Stromal cell of bone marrow (primary cell): Measurements from ENCODE around the gene FAM20C.

Source experiments
- DNase-seq: peaks from one replicate; pipeline ENCODE4 v3.0.0-alpha.2; 2012; ENCODE audit warnings: low read depth

The FAM20C gene

DNA sequence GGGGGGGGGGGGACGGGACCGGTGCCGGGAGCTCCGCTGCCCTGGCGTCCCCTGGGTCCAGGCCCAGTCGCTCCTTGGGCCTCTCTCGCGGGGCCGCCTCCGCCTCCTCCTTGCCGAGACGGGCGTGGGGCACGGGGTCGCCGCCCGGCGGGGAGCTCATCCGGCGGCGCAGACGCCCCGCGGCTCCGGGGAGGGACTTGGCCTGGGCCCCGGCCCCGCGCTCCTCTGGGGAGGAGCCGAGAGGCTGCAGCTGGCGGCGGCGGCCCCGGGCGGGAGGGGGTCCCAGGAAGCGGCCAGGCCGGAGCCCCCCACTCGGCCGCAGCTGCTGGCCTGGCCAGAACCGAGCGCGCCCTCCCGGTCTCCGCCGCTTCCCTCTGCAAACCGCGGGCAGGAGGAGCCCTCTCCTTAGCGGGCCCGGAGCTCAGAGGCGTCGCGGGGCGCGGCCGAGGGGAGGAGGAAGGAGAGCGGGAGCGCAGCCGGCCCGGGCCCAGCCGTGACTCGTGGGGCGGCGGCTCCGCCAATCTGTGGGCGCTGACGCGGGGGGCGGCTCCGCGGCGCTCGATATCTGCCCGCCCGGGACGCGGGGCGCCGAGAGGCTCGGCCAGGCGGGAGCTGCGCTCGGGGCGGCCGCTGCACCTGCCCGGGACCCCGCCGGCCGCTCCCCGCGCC, at the start of gene FAM20C:
TSS of gene FAM20C (plus strand) at position 591 of the 669 bp plus-strand sequence. CDS start 629 bp downstream, outside the sequence.
- DNase-seq = peak; percentile 86

DNA sequence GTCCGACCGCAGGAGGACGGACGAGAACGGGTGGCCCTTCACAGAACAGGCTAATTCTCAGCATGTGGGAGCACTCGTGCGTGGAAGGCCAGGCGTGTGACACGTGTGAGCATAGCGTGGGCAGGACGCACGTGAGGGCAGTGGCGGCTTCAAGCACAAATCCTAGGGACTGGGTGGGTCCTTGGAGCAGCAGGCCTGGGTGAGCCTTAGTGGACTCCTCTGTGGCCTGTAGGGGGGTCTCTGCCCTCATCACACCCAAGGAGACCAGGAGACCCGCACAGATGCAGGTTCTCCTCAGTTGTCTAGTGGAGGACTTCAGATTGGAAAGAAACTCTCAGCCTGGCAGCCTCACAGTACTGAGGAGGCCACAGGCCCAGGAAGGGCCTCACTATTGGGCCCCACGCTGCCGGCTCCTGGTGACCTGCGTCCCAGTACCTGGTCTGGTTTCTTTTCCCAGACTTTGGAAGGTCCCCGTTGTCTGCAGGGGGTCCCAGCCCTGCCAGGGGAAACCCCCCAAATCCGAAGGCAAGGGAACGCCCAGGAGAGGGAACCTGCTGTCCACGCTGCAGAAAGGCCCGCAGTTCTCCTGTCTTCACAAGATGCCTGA, 49.1 kb upstream of the FAM20C start:
- DNase-seq = no peak

DNA sequence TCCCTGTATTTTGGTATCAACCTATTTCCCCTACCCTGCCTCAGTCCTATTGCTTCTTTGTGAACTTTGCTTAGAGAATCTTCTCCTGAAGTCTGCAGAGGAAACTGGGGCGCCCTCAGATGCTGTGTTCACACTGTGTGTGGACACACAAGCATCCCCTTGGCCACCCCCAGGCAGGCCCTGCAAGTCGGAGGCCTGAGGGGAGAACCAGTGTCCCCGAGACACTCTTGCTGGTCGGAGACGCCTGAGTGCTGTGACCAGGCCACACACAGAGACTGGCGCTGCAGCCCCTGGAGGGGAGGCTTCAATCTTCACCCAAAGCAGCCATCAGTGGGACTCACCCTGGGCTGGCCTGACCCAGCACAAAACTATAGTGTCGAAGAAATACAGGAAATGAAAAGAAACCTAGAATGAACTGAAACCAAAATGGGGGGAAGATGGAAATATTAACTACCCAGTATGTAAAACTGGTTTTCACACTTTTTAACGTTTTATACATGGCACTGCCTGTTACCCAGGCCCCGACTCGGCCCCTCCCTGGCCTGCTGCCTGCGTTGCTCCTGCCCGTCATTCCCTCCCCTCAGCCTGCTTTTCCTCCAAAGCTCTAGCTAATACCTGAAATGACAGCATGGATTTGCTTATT, 48.4 kb upstream of the FAM20C start:
- DNase-seq = no peak

DNA sequence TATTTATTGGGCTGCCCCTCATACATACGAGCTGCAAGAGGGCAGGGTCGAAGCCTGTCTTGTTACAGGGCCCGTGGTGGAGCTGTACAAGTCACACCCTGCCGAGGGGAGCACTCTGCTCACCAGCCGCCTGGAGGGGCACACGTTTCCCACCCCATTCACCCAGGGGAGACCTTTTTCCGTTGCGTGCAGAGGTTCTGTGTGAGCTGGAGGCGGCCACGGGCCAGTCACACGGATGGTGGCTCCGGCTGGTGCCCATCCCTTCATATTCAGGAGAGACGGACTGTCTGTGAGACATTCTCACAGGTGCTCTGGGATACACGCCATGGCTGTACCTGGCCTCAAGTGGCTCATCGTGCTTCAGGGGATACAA, 47.9 kb upstream of the FAM20C start:
- DNase-seq = no peak

DNA sequence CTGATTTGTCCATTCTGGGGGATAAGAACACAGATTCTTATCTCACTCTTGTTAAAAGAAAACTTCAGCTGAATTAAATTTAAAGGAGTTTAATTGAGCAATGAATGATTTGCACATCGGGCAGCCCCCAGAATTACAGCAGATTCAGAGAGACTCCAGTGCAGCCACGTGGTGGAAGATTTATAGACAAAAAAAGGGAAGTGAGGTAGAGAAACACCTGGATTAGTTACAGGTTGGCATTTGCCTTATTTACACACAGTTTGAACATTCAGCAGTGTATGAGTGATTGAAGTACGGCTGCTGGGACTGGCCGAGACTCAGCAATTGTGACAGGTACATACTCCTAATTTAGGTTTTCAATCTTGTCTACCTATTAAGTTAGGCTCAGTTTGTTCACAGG, 46.5 kb upstream of the FAM20C start:
- DNase-seq = no peak

DNA sequence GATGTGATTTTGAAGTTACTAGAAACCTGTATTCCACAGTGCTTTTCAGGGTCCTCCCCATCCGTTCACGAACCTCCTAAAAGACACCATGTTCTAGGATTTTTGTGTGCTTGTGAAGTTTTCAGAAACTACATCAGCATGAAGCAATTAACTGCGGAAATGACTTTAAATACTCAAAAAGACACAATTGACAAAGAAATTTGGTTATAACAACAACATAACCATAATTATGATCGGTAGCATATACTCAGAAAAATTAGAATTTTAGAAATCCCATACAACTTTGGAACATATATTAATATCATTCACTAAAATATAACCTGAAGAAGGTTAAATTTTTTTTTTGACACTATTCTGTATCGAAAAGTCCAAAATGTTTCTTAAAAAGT, 43.8 kb upstream of the FAM20C start:
- DNase-seq = no peak

DNA sequence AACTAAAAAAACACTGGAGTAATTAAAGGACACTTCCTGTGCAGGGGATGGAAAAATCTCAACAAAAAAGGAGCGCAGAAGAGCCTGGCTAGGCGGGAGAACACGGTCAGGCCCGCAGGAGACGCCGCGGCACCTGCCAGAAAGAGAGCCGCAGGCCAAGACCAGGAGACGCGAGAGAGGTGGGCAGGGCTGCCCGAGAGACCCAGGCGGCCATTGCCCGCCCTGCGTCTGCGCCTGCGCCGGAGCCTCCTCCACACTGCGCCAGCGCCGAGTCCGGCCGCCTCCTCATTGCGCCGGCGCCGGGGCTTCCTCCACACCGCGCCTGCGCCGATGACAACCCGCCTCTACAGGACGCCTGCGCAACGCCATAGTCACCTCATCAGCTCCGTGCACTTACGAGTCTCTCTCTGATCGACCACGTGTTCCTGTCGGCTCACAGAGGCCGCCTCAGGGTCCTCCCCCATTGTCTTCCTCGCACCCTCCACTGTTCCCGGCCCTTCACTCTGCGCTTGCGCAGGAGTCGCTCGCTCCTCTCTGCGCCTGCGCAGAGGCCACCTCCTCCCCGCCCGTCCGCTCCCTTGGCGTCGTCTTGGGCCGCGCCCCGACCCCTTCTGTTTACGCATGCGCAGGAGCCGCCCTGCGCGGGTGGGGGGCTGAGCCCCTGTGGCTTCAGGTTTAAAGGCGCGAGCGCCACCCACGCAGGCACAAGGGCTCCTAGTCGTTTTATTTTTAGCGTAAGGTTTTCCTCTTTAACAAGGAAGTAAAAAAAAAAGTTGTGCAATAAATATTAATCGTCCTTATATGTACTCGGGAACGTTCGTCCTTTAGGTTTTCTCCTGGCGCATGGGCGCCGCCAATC, 43.2 kb upstream of the FAM20C start:
- DNase-seq = peak; percentile 98

DNA sequence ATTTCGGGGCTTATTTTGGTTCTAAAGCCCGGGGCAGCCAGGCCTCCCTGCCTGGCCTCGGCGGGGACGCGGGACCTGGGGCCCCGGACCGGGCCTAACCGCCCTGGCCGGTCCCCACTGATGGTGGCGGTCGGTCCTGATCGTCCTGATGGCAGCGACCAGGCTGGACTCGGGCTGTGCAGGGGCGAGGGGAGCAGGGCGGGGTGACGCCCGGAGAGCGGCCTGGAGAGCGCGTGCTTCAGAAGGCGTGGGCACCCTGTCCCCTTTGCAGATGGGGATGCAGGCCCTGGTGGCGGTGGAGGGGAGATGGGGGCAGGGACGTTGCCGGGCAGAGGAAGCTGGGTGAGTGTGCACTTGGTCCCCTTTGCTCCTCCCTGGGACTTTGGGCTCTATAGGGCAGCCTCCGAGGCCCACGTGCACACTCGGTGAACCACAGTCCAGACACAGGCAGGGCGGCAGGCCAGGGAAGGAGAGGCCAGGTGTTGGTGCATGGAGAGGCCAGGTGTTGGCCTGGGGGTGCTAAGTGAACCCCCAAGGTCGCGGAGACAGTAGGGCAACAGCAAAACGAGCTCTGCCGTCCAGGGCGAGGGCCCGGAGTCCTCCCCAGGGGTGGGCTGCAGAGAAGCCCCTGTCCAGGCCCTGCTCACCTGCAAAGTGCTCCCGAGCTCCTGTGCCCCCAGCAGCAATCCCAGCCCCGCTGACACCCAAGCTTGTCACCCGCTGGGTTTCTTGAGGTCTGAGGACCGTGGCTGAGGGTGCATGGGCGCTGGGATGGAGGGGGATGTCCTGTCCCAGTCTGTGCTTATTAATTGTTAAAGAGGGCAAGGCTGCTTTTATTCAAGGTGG, 42.4 kb upstream of the FAM20C start:
- no peak for DNase-seq

DNA sequence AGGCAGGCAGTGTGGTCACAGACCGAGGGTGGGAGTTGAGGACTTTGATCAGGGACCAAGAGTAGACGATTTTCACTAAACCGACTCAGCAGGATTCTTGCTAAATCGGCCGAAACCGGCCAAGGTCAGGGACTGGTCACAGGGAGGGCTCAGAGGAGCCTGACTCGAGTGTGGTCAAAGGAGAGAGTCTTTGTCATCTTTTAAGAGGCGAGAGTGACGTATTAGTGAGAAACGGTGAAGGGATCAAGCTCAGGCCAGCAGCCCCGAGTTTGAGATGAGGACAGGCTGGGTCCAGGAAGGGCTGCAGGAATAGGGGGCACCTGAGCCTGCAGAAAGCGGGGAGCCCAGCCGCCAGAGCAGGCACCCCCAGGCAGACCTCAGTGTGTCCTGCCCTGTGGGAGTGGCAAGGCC, 41.6 kb upstream of the FAM20C start:
- DNase-seq = peak; percentile 42

DNA sequence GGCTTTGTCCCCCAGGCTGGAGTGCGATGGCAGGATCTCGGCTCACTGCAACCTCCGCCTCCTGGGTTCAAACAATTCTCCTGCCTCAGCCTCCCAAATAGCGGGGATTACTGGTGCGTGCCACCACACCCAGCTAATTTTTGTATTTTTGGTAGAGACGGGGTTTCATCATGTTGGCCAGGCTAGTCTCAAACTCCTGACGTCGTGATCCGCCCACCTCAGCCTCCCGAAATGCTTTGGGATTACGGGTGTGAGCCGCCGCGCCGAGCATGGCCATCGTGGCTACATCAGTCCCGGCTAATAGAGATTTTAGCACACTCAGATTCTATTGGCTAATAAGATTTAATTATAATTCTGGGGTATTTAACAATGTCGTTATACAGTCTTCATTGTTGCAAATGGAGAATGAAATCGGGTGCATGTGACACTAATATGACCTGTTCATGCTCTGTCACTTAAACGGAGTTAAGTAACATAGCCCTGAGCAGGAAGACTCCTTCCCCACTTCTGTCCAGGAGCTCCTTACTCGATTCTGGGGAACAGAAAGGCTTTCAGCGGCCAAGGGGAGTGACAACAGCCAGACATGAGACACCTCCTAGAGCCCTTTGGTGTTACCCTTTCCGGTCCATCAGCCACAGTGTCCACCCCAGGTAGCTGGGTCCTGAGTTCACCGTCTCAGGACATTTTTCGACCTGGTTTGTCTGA, 40.9 kb upstream of the FAM20C start:
- no peak for DNase-seq

DNA sequence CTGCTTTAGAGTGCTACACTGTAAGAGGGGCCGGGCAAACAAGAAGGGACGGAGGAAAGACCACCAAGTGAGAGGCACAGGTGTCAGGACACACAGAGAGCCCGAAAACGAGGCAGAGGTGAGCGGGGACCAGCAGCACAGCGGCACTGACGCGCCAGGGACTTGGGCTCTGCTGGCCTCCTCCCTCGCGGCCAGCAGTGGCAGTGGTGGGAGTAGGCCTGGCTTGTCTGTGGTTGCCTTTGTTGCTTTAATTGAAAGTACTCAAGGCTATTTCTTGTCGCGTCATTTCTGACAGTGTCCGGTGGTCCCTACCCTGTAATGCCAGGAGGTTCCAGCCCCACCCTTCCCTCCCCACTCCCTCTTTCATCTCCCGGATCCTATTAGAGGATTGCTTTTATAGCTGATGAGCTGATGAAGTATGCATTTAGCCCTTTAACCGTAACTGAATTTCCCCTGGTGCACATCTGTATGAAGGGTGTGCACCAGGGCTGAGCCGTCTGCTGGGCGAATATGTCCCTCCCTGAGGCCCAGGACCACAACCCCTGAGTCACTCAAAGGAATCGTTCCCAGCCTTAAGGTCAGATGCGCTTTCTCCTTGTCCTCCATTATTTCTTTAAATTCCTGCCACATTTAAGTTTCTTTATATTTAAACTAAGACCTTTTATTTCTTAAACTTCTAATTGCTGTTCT, 39.5 kb upstream of the FAM20C start:
- DNase-seq = no peak

DNA sequence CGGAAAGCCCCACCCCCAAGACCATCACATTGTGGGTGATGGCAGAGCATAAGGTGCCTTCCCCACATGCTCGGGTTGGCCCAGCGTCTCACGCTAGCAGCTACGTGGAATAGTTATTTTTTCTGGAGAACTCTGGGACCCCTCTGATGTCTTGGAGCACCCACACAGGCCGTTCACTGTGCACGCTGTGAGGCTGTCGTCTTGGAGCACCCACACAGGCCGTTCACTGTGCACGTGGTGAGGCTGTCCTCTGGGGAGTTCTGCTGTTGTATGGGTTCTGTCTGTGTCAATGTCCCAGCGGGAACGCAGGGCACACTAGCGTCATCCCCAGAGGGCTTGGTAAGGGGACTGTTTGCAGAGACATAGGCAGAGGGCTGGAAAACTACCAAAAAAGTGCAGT, 38.8 kb upstream of the FAM20C start:
- DNase-seq = no peak

DNA sequence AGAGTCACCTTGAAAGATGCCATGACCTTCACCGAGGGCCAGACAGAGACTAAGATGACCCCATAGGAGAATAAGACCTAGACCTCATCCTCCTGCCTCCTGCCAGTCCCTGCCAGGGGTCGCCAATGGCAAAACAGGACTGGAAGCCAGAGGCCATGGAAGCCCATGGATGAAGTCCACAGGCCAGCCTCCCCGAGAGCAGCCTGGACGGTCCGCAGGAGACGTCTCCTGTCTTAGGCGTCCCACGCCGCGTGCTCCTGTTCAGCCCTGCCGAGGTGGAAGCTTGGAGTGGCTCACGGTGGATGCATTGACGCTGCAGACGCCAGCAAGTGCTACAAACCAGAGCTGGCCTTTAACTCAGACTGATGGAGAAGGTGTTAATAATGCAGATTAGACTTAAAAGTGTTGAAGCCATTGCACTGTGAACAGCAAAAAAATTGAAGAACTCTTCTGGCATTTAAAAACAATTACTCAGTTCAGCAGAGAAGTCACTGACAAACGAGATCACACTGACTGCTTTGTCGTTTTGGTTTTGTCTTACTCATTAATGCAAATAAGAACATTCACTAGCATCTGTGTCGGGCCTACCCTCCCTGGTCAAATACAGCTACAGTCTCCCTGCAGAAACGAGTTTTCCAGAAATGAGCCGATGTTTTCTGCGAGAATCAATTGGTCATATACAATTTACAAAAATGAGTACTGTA, 38.1 kb upstream of the FAM20C start:
- no peak for DNase-seq

DNA sequence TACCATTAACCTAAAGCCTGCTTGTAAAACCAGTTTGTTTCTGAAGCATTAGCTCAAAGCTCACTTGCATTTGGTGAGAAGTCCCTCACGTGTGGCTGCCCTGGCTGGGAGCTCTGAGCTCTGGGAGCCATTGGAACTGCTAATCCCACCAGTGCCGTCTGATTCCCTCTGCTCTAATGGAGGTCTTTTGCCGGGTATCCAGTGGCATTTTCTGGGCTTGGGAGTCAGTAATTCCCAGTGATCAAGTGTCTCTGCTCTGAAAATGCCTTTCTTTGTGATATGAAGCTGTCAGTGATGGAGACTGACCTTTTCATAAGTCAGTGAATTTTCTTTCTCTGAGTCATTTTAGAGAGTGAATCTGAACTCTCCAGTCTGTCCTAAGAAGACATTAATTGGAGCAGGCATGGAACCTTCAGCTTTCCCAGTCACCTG, 36.9 kb upstream of the FAM20C start:
- DNase-seq = no peak

DNA sequence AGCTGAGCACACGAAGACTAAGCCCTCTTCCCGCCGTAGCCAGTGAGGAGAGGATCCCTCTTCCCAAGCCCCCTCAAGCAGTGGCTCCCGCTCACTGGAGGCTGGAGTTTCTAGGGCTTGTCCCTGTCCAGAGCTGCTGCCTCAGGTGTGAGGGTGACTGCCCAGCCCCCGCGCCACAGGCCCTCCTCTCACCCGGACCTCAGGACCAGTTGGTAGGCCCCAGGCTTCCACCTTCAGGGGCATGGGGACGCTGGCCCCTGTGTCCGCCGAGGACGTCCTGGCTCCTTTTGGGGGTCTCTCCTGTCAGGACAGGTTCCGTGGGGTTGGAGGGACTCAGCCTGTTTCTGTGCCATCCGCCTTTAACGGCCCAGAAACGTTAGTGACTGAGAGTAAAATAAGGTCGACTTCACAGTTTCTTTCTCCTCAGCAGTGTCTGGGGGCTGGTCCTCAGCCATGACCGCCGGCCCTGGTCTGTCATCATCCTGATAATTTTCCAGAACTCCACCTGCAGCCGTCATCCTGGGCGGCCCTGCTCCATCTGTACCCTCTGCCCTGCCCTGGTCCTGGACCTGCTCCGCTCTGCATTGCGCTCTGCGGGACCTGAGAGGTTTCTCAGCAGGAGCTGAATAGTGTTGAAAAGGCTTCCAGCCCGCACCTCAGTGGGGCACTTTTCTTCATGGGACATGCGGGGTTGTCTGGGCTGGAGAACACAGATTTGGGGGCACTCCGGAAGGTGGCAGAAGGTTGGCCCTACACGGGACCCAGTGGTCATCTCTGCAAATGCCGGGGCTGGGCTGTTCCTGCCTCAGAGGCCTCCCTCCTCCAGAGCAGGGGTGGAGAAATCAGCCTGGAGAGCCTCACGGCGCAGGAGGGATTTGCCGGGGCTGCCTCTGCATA, 36.0 kb upstream of the FAM20C start:
- DNase-seq = no peak

DNA sequence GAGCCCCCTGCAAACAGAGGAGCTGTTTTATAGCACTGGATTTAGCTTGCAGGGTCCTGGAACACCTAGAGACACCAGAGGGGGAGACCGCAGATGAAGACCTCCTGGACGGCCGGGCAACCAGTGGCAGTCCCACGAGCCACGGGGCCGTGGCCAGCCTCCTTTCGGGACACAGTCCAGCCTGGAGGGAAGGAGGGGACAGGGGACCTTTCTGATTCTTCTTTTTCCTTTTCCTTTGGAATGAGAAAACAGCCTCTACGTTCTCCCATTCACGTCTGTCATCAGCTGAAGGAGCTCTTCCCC, 35.4 kb upstream of the FAM20C start:
- no peak for DNase-seq

DNA sequence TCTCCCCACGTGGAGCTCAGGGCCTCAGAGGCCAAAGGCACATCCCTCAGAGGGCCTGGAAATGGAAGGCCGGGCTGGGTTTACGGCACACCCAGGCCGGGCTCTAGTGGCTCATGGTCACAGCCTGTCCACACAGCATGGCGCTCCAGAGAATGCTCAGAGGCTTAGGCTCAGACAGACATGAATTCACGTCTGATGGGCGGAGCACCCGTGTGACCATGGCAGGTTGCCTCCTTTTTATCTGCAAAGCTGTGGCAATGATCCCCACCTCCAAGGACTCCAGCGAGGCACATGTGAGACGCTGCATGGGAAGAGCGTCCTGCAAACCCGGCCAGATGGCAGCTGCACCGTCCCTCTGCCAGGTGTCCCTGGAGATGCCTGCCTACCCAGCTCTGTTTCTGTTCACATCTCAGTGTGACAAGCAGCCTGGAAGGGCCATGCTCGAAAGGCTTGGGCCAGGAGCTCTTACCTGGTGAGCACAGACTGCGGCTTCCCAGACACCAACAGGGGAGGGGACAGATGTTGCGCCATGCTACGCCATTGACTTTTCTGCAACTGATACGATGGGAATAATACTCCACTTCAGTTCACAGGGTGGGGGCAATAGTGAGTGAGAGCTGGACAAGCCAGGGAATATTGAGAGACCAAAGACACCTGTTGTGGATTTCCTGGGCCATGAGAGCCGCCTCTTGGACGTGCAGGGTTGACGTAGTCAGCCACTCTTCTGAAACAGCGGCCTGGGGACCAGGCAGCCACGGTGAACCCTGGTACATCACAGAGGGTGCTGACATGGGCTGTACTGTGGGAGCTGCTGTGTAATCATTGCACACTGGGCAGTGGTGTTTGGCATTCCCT, 34.4 kb upstream of the FAM20C start:
- no peak for DNase-seq

DNA sequence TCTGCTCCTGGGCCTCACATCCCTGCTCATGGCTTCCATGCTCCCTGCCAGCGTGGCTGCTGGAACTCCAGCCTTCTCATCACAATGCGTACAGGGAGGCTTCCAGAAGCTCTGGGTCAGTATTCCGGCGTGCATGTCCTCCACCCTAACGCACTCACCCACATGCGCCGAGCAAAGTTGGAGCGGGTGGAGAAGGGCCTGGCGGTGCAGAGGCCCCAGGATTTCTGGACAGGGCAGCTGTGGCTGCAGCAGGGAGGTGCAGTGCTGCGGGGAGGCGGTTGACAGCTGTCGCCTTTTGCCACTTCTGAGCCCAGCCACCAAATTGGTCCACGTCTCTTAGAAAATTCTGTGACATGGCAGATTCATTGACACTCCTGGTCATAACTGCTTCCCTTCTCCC, 33.6 kb upstream of the FAM20C start:
- DNase-seq = no peak
